HepG2 (cell line): ENCODE results near the gene ACOXL. TPM values are rescaled to one million over a fixed set of nuclear protein-coding genes. Genes with fewer than 3 reads are reported as not detected.

Experiments
- ATAC-seq: fragments of 200-7000 bp; cut with Tn5 transposase; 3 replicates; pipeline ENCODE4 v1.9.1; 2020; ENCODE audit warnings: mild to moderate bottlenecking, moderate library complexity
- BruUV-seq: library from RNA; stranded (reverse); fragments of 400-500 nt; replicated peaks from 2 replicates; lab custom pipeline; 2021; lab: Mats Ljungman, UMichigan
- CTCF ChIA-PET: fragments of 300-600 bp; formaldehyde crosslinking; extraction: SDS; loops from one replicate; lab custom pipeline; 2021; ENCODE audit warnings: low total read pairs, inconsistent platforms, low intra/inter-chr PET ratio; lab: Yijun Ruan, JAX
- POLR2A ChIA-PET: fragments of 350-600 bp; sonication (Branson Sonifier 250); formaldehyde crosslinking; loops from one replicate; lab custom pipeline; 2020; ENCODE audit warnings: antibody characterized with exemption, inconsistent platforms; lab: Yijun Ruan, JAX
- DNase-seq: peaks from one replicate; pipeline ENCODE4 v3.0.0-alpha.2; 2015; ENCODE audit warnings: low spot score
- FAIRE-seq: peaks from 3 replicates; lab custom pipeline; 2011; peaks lifted over from hg19 to GRCh38; lab: Jason Lieb, UNC
- H2AFZ ChIP-seq: one replicate; pipeline ENCODE4 v1.6.1; 2011; ENCODE audit warnings: low read length, inconsistent platforms
- H3K27ac ChIP-seq: fragments of 300-600 bp; 3 replicates; pipeline ENCODE4 v1.8.0; 2011; ENCODE audit warnings: mixed run types, mild to moderate bottlenecking, mixed read lengths, low read length, inconsistent platforms; ENCODE audit not compliant: insufficient read depth; ENCODE audit errors: extremely low read length
- H3K27me3 ChIP-seq, 2 experiments: fragments of 200-600 bp in 1 of 2; 2 replicates in 1 of 2; 3 replicates in 1 of 2; pipeline versions ENCODE4 v1.6.0 to v1.8.0; 2011; ENCODE audit warnings: low read length in 2 of 2, mild to moderate bottlenecking in 2 of 2, moderate library complexity in 2 of 2, inconsistent platforms in 1 of 2; ENCODE audit not compliant: insufficient read depth in 2 of 2, control insufficient read depth in 1 of 2
- H3K36me3 ChIP-seq, 2 experiments: fragments of 200-600 bp in 1 of 2; replicated peaks in 1 of 2; 2 replicates in 1 of 2; 3 replicates in 1 of 2; pipeline versions ENCODE4 v1.5.1 to v1.8.0; 2011; ENCODE audit warnings: low read length in 2 of 2, inconsistent platforms in 1 of 2; ENCODE audit not compliant: insufficient read depth in 2 of 2, control insufficient read depth in 1 of 2
- H3K4me1 ChIP-seq: 2 replicates; pipeline ENCODE4 v1.5.1; 2012; ENCODE audit warnings: low read length, inconsistent platforms; ENCODE audit not compliant: insufficient read depth
- H3K4me2 ChIP-seq: 2 replicates; pipeline ENCODE4 v1.6.0; 2011; ENCODE audit warnings: low read depth, low read length, inconsistent platforms
- H3K4me3 ChIP-seq, 3 experiments: fragments of 200-600 bp in 1 of 3; sonication (generic), shearing (Covaris generic) in 1 of 3; replicated peaks in 1 of 3; 2 replicates each; pipeline ENCODE4 v1.5.1; 2011 to 2016; ENCODE audit warnings: low read length in 3 of 3, inconsistent platforms in 2 of 3, low read depth in 2 of 3, mild to moderate bottlenecking in 2 of 3, control low read depth in 1 of 3, mixed read lengths in 1 of 3; ENCODE audit not compliant: insufficient read depth in 1 of 3
- H3K79me2 ChIP-seq: one replicate; pipeline ENCODE4 v1.6.1; 2011; ENCODE audit warnings: low read length, inconsistent platforms; ENCODE audit not compliant: insufficient read depth
- H3K9ac ChIP-seq: 2 replicates; pipeline ENCODE4 v1.6.0; 2011; ENCODE audit warnings: mild to moderate bottlenecking, low read depth, low read length, inconsistent platforms; ENCODE audit not compliant: insufficient read depth
- H3K9me3 ChIP-seq: 2 replicates; pipeline ENCODE4 v1.5.1; 2012; ENCODE audit warnings: mild to moderate bottlenecking, low read length
- H4K20me1 ChIP-seq: 2 replicates; pipeline ENCODE4 v1.6.0; 2011; ENCODE audit warnings: inconsistent platforms, mild to moderate bottlenecking, low read length, moderate library complexity; ENCODE audit not compliant: insufficient read depth
- FOXA3 ChIP-seq: IDR thresholded peaks from 2 replicates; pipeline ENCODE4 v1.6.1; 2016; ENCODE audit warnings: missing genetic modification reagents, missing compliant biosample characterization
- KLF6 ChIP-seq: IDR thresholded peaks from 2 replicates; pipeline ENCODE4 v1.8.0; 2016; ENCODE audit warnings: missing biosample characterization, missing genetic modification reagents
- PRPF4 ChIP-seq: fragments of 200-400 bp; formaldehyde crosslinking; IDR thresholded peaks from 2 replicates; pipeline ENCODE4 v1.6.1; 2016; ENCODE audit warnings: low read length, low read depth; ENCODE audit not compliant: poor library complexity, severe bottlenecking
- SMC3 ChIP-seq: IDR thresholded peaks from 2 replicates; pipeline ENCODE4 v1.6.1; 2011; ENCODE audit warnings: low read length, improper control_type of control experiment
- SP4 ChIP-seq: sonication (generic); formaldehyde crosslinking; IDR thresholded peaks from 2 replicates; pipeline ENCODE4 v1.8.1; 2023; ENCODE audit warnings: mild to moderate bottlenecking, missing genetic modification reagents
- STAG1 ChIP-seq: sonication (generic); formaldehyde crosslinking; IDR thresholded peaks from 2 replicates; pipeline ENCODE4 v1.4.0; 2020; ENCODE audit warnings: missing genetic modification reagents
- XRCC5 ChIP-seq: fragments of 200-400 bp; formaldehyde crosslinking; optimal IDR thresholded peaks from 2 replicates; pipeline ENCODE3; 2017; ENCODE audit warnings: mild to moderate bottlenecking, low read length
- ZNF430 ChIP-seq: sonication (generic); formaldehyde crosslinking; IDR thresholded peaks from 2 replicates; pipeline ENCODE4 v1.9.0; 2021; ENCODE audit warnings: mild to moderate bottlenecking, missing genetic modification reagents
- WGBS: methylation state at CpG from one replicate; pipeline ENCODE4 v1.1.6; 2017; ENCODE audit warnings: low lambda C conversion rate; 5-methylcytosine and 5-hydroxymethylcytosine counted together
- in situ Hi-C: cut with HindIII; loops from 2 replicates; pipeline ENCODE4 v1.10.0; 2017; ENCODE audit warnings: low pct_unique_long_range_greater_than_20kb; ENCODE audit not compliant: extremely low pct_ligation_motif_present
- intact Hi-C: fragments of 100-400 bp; cut with micrococcal nuclease; formaldehyde crosslinking; loops from one replicate; pipeline ENCODE4 v1.10.0; 2022; ENCODE audit not compliant: unreplicated experiment
- polyA plus RNA-seq, 8 experiments: library from polyadenylated mRNA; depleted of rRNA in 3 of 8; stranded (reverse) in 7 of 8; unstranded in 1 of 8; fragments of >200 nt; fragmentation: Illumina TruSeq in 4 of 8; extraction: Trizol in 4 of 8; gene quantifications; 2 replicates each; pipeline versions ENCODE4 v1.2.1 to v1.2.3, GENCODE V29; 2011 to 2016; ENCODE audit warnings: low read depth in 4 of 8, missing spikeins in 1 of 8, mixed read lengths in 1 of 8; ENCODE audit not compliant: insufficient read depth in 1 of 8
- total RNA-seq, 5 experiments: library from RNA; depleted of rRNA; stranded (reverse); fragments of >200 nt; fragmentation: Illumina TruSeq; extraction: Trizol; gene quantifications; 2 replicates each; pipeline ENCODE4 v1.2.3, GENCODE V29; 2016; ENCODE audit warnings: low read depth in 1 of 5
- TF ChIP-seq, protein P1 (sequence below): sonication (generic); formaldehyde crosslinking; IDR thresholded peaks from 2 replicates; pipeline ENCODE4 v1.5.0; 2020; ENCODE audit warnings: mild to moderate bottlenecking, missing genetic modification reagents, moderate library complexity
- TF ChIP-seq, protein P2 (sequence below), 2 experiments: sonication (generic) in 1 of 2; formaldehyde crosslinking in 1 of 2; IDR thresholded peaks; 2 replicates each; pipeline versions ENCODE4 v1.5.1 to v1.6.1; 2011 to 2020; ENCODE audit warnings: borderline replicate concordance in 1 of 2, low read depth in 1 of 2, low read length in 1 of 2, mild to moderate bottlenecking in 1 of 2, missing genetic modification reagents in 1 of 2, moderate library complexity in 1 of 2

ACOXL gene
- total and polyA plus RNA-seq, 2 of the 13 experiments (the other 11 are each of a cell fraction or from before 2014, with no cell fraction given), result not detected

DNA sequence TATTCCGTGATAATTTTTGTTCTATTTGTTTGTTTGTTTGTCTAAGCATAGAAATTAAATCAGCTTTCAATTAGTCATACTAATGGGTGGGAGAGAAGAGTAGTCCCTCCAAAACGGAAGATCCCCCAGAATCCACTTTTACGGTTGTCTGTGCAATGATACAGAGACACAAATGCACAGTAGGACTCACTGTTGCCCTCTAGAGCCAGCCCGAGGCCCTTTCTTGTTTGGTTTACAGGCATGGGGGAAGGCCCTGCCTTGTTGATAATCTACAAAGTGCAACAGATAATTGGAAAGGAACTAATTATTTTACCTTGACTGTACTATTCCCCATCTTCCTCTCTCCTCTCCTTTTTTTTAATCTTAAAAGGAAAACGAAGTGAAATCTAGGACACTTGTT is 121.1 kb downstream of the ACOXL start:
- Histone ChIP-seq H2AFZ (no peak overlapping the region), H3K27ac (no peak overlapping the region), H3K9me3 (no peaks in the 10 kb centered on the region), H3K79me2 (no peaks in the 10 kb centered on the region), H4K20me1 (no peaks in the 10 kb centered on the region), H3K4me1 (peaks cover 6% of the 10 kb centered on the region; the same call in 1 of the 2 replicates), H3K36me3 (no peaks in the 10 kb centered on the region), H3K27me3 (peaks cover 1 to 41% of the 10 kb centered on the region in 2 experiments; a peak in 3 of 5 replicates), H3K4me2 (no peak overlapping the region), H3K4me3 (no peak overlapping the region), H3K9ac (no peak overlapping the region)
- DNase-seq (peak; percentile 42), ATAC-seq (peak; percentile 89), FAIRE-seq (peak; percentile 28)
- TF ChIP-seq, protein P1, sequence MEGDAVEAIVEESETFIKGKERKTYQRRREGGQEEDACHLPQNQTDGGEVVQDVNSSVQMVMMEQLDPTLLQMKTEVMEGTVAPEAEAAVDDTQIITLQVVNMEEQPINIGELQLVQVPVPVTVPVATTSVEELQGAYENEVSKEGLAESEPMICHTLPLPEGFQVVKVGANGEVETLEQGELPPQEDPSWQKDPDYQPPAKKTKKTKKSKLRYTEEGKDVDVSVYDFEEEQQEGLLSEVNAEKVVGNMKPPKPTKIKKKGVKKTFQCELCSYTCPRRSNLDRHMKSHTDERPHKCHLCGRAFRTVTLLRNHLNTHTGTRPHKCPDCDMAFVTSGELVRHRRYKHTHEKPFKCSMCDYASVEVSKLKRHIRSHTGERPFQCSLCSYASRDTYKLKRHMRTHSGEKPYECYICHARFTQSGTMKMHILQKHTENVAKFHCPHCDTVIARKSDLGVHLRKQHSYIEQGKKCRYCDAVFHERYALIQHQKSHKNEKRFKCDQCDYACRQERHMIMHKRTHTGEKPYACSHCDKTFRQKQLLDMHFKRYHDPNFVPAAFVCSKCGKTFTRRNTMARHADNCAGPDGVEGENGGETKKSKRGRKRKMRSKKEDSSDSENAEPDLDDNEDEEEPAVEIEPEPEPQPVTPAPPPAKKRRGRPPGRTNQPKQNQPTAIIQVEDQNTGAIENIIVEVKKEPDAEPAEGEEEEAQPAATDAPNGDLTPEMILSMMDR (CRISPR knock-in tag), result peak; percentile 62
- peak; percentile 48 for TF ChIP-seq SMC3
- peak; percentile 39 for TF ChIP-seq STAG1 (CRISPR knock-in tag)
- no peak for TF ChIP-seq KLF6 (CRISPR knock-in tag)
- peak; percentile 23; the same call in 1 of the 2 replicates for TF ChIP-seq FOXA3
- TF ChIP-seq PRPF4, result no peak
- TF ChIP-seq ZNF430 (CRISPR knock-in tag), result no peak
- peak; percentile 74 for TF ChIP-seq XRCC5
- TF ChIP-seq, protein P2, sequence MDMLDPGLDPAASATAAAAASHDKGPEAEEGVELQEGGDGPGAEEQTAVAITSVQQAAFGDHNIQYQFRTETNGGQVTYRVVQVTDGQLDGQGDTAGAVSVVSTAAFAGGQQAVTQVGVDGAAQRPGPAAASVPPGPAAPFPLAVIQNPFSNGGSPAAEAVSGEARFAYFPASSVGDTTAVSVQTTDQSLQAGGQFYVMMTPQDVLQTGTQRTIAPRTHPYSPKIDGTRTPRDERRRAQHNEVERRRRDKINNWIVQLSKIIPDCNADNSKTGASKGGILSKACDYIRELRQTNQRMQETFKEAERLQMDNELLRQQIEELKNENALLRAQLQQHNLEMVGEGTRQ (IDR thresholded peaks at IDR 0.05; ENCODE audit: low read depth, low read length), result no peak
- TF ChIP-seq, protein P2 (CRISPR knock-in tag; IDR thresholded peaks at IDR 0.05; ENCODE audit: borderline replicate concordance), result no peak
- TF ChIP-seq SP4 (CRISPR knock-in tag), result no peak
- in situ Hi-C loops (no loop called here), intact Hi-C loops (loop anchor here (5.0 kb wide), 1 partner anchor 34 kb away; no protein-coding TSS in a partner anchor)
- POLR2A ChIA-PET, result no interaction called here
- 3% methylated on average over 5 of the region's 5 CpGs for WGBS
- CTCF ChIA-PET, result interaction anchor here (1.9 kb wide), 1 partner anchor 42 kb away, joined by 6 read pairs; no protein-coding TSS in a partner anchor
- no TSS peak for BruUV-seq
